ENCODE results near the gene KAT7. TPM values are rescaled to one million over a fixed set of nuclear protein-coding genes. Genes with fewer than 3 reads are reported as not detected.

KAT7 gene
- total RNA-seq, 1 experiment from 2014 or later, result 90.6 TPM

- no peak for DNase-seq
- Mint-ChIP-seq H3K27ac (ENCODE audit: unreplicated experiment) (no peak overlapping the region), H3K27me3 (ENCODE audit: unreplicated experiment) (no peaks in the 10 kb centered on the region), H3K36me3 (ENCODE audit: insufficient read depth, unreplicated experiment) (no peaks in the 10 kb centered on the region), H3K9me3 (ENCODE audit: low read depth, unreplicated experiment) (no peaks in the 10 kb centered on the region), H3K4me3 (ENCODE audit: low read depth, unreplicated experiment) (no peak overlapping the region), H3K4me1 (ENCODE audit: low read depth, unreplicated experiment) (peaks cover 22% of the 10 kb centered on the region)
- CTCF ChIA-PET, result interaction anchor here (0.6 kb wide), 1 partner anchor 51 kb away, joined by 6 read pairs; no protein-coding TSS in a partner anchor
- no TSS peak for BruUV-seq (replicated peaks)
- intact Hi-C loops (cut with micrococcal nuclease; ENCODE audit: unreplicated experiment), result no loop called here
- TF ChIP-seq CTCF (IDR thresholded peaks at IDR 0.05; ENCODE audit: unreplicated experiment), result no peak
Observed at GRCh38 chr17:49742166-49742638, 46.3 kb upstream of the KAT7 start.

GRCh38 chr17:49745175-49746139, 43.0 kb upstream of the KAT7 start:
- BruUV-seq (replicated peaks), result no TSS peak
- H3K27ac Mint-ChIP-seq (ENCODE audit: unreplicated experiment), result no peak overlapping the region
- intact Hi-C loops (cut with micrococcal nuclease; ENCODE audit: unreplicated experiment), result no loop called here
- no peak overlapping the region for H3K4me3 Mint-ChIP-seq (ENCODE audit: low read depth, unreplicated experiment)
- no peaks in the 10 kb centered on the region for H3K27me3 Mint-ChIP-seq (ENCODE audit: unreplicated experiment)
- no peak for DNase-seq
- peaks cover 22% of the 10 kb centered on the region for H3K4me1 Mint-ChIP-seq (ENCODE audit: low read depth, unreplicated experiment)
- H3K36me3 Mint-ChIP-seq (ENCODE audit: insufficient read depth, unreplicated experiment), result no peaks in the 10 kb centered on the region
- CTCF ChIA-PET, result no interaction called here
- H3K9me3 Mint-ChIP-seq (ENCODE audit: low read depth, unreplicated experiment), result no peaks in the 10 kb centered on the region
- TF ChIP-seq CTCF (IDR thresholded peaks at IDR 0.05; ENCODE audit: unreplicated experiment), result no peak

- BruUV-seq (replicated peaks), result no TSS peak
- peaks cover 11% of the 10 kb centered on the region for H3K4me1 Mint-ChIP-seq (ENCODE audit: low read depth, unreplicated experiment)
Observed at GRCh38 chr17:49746791-49747490, 41.5 kb upstream of the KAT7 start.

More at GRCh38 chr17:49746791-49747490, 41.5 kb upstream of the KAT7 start:
- Mint-ChIP-seq H3K27me3 (ENCODE audit: unreplicated experiment) (no peaks in the 10 kb centered on the region), H3K9me3 (ENCODE audit: low read depth, unreplicated experiment) (no peaks in the 10 kb centered on the region), H3K4me3 (ENCODE audit: low read depth, unreplicated experiment) (no peak overlapping the region), H3K36me3 (ENCODE audit: insufficient read depth, unreplicated experiment) (no peaks in the 10 kb centered on the region), H3K27ac (ENCODE audit: unreplicated experiment) (no peak overlapping the region)
- TF ChIP-seq CTCF (IDR thresholded peaks at IDR 0.05; ENCODE audit: unreplicated experiment), result no peak
- no peak for DNase-seq
- intact Hi-C loops (cut with micrococcal nuclease; ENCODE audit: unreplicated experiment), result no loop called here
- CTCF ChIA-PET, result interaction anchor here (0.6 to 2.0 kb wide), 3 partner anchors 16 to 47 kb away, joined by 3 to 6 read pairs (median 5); partner anchors contain the start of gene SLC35B1
